NCI-H2029 (cell line): ENCODE measurements around the gene BIN1.
"Not testable (repeated sequence)": the region's sequence is repeated elsewhere in the genome, so short reads cannot be mapped to it uniquely, and the experiment has no call there.

Source experiments
- DNase-seq: peaks from one replicate; lab custom pipeline; 2025; lab: John Stamatoyannopoulos, UW

BIN1 gene

DNA sequence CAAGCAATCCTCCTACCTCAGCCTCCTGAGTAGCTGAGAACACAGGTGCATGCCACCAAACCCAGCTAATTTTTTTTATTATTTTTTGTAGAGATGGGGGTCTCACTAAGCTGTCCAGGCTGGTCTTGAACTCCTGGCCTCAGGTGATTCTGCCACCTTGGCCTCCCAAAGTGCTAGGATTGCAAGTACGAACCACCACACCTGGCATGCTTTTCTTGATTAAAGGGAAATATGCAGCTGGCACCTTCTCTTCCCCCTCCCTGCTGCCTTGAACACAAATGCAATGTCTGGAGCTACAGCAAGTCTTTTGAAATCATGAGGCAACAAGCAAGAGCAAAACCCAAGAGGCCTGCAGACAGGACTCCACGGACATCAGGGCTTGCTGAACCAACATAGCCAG, 26.8 kb upstream of the BIN1 start:
- DNase-seq: no peak

DNA sequence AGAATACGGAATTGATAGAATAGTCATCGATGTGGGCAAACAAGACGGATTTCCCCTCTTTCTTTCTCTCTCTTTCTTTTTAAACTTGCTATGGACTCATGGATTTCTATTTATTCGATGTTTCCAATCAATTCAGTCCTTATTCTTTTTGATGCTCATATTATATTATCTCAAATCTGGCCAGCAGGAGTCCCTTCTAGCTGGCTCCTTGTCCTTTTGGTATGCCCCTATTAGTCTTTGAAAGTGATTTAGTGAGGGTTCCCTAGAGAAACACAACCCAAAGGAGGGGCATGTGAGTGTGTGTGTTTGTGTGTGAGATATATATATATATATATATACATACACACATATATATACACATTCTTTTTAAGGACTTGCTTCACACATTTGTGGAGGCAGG, 23.5 kb upstream of the BIN1 start:
- no peak for DNase-seq

DNA sequence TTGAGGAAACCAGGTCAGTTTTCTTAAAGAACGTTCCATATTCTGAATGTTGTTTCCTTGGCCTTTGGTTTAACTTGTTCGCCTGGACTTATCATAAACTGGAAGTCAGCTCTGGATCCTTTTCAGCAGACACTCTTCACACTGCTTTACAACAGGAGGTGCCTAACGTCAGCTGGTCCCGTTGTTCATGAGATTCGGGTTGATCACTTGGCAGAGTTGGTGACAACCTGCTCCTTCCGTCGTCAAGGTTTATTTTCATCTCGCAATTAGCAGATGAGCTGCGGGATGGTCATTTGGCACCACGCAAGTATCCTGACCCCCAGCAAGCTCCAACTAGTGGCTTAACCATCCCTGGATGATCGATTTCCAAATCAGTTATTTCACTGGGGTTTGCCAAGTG, 23.0 kb upstream of the BIN1 start:
- DNase-seq: no peak

DNA sequence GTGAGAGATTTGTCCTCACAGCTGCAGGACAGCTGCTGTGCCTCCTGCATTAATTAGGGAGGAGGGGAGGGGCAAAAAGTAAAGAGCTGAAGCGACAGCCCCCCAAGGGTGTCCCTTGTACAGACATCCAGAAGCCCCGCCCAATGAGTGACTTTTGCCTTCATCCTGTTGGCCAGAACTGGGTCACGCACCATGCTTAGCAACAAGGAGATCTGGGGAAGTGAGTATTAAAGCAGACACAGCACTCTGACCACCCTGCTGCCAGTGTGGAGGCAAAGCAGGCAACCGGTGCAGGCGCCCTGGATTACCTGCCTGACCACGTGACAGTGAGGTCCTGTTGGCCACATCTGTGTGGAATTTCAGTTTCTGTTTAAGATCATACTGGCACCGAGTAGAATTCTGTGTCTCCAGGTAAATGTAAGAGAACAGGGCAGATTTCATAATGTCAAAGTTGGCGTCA, 21.5 kb upstream of the BIN1 start:
- DNase-seq: peak; percentile 58

DNA sequence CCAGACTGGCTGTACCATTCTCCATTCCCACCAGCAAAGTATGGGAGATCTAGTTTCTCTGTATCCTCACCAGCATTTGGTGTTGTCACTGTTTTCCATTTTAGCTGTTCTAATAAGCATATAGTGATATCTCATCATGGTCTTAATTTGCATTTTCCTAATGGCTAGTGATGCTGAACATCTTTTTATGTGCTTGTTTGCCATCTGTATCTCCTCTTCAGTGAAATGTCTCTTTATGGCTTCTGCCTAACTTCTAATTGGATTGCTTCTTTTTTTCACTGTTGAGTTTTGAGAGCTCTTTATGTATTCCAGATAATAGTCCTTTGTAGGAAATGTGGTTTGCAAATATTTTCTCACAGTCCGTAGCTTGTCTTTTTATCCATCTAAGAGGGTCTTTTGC, 18.9 kb upstream of the BIN1 start:
- no peak for DNase-seq

DNA sequence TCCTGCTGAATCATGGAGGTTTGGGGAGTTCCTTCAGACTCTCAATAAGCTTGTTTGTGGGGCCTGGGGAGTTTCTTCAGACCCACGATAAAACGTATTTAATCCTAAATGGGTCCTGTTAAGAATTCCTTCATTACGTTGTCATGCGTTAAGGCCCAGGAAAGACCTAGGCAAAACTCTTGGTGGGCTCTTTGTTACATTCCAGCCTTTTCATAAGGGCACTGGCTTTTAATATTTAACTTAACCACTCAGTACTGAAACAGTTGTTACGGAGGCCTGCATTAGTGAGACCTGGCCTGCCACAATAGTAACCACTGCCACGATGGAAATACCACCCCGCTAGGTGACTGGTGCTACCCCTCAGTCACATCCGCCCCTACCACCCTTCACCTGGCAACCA, 17.5 kb upstream of the BIN1 start:
- DNase-seq: no peak

DNA sequence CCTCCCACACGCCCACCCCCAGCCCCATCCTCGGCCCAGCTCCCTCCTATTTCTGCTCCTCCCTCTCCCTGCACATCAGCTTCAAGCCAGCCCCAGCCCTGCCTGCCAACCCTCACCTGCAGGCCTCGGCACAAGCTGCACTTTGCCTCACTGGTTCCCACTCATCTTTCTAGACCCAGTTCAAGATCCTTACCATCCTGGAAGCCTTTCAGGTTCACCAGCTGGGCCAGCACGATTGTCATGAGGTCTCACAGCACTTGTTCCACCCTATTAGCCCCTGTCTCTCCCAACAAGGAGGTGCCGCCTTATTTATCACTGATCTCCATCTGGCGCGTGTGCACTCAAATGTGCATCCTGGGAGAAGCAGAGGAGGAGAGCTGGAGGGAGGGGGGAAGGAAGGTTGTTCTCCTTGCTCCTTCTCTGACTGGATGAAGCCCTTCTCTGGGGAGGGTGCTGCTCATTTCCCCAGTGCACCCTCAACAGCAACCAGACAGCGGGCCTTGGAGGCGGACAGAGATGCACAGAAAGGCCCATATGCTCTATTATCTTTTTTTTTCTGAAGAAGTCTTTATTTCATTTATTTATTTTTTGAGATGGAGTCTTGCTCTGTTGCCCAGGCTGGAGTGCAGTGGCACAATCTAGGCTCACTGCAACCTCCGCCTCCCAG, 15.5 kb upstream of the BIN1 start:
- no peak for DNase-seq

DNA sequence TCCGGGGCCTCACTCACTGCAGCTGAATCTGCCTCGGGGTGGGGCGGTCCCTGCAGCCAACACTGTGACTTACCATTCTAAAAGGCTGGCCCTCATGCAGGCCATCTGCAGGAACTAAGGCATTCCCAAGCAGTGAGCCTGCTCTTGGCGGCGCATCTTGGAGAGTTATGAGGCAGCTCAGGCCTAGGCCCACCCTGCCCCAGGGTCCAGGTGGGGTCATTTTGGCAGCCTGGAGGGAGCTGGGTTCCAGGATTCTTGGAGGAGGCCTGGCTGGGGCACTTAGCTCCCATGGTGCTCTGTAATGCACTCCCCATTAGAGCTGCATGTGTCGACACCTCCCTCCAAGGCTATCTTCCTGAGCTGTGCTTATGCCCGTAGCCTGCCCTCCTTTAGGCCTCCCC, 14.8 kb upstream of the BIN1 start:
- DNase-seq: no peak

DNA sequence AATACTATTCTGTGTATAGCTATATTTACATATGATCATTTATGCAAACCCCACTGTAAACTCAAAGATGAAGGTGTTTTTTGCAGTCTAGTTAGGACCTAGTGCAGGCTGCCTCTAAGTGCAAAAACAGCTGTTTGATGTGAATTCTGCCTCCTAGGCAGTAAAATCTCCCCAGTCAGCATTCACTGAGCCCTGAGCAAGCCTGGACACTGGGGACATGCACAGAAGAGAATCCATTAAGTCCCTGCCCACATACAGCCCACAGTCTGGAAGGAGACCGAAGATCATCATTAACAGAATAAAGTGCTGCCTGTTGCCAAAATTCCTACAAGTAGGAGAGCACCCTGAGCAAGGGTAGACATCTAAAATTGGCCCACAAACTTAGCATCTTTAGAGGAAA, 14.4 kb upstream of the BIN1 start:
- DNase-seq: no peak

DNA sequence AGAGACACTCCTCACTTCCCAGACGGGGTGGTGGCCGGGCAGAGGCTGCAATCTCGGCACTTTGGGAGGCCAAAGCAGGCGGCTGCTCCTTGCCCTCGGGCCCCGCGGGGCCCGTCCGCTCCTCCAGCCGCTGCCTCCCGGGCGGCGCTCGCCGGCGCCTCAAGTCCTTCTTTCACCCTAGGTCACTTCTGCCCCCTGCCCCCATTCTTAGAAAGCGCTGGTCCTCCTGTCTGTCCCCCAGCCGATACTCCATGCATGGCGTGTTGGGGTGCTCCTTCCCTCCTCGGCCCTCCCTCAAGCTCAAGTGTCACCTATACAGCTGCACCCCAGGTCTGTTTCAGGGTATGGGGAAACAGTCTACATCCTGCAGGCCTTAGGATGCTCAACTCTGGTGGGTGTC, 13.5 kb upstream of the BIN1 start:
- not testable (repeated sequence) for DNase-seq

DNA sequence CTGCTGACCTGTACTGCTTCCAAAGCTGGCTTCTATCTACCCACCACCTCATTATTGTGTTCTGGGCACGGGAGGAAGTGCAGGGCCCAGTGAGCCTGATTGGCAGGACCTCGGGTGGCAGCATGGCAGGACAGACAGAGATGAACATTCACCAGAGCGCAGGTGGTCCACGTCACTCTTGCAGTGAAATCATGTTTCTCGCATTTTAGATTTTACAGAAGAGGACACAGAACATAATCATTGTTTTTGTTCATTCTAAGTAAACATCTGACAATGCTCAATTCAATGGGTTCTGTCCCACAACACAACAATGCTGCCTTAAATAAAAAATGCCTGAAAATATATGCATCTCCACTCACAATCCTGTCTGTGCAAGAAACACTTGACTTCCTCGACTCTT, 11.5 kb upstream of the BIN1 start:
- no peak for DNase-seq

DNA sequence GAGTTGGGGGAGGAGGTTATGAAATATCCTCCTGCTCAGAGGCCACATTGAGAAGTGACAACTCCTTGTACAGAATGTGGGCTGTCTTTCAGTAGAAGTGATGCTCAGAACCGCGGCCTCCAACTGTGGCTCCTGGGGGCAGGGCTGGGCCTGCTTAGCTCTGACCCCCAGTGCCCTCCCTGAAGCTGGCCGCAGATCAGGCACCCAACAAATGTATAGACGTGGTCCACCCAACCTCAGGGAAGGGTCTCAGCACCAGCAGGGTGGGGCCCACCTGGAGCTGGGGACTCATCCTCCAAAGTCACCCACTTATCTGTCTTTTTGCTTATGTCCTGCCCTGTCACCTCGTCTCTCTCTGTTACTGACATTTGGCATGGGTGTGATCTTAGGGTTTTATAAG, 11.1 kb upstream of the BIN1 start:
- DNase-seq: no peak

DNA sequence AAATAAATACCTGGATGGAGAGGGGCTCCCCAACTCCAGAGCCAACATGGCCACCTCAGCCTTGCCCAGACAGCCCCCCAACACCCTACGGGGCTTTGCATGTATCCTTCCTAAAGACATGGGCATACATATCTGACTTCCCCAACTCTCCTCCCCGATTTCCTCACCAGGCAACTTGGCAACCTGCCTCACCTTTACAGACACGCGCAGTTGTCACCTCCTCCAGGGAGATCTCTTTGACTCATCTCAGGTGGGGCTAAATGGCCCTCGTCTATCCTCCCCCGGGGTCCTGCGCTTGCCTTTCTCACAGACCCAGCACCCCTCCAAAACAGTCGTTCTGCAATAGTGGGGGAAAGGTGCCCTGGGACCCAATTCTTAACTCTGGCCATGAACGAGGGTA, 10.6 kb upstream of the BIN1 start:
- DNase-seq: no peak

DNA sequence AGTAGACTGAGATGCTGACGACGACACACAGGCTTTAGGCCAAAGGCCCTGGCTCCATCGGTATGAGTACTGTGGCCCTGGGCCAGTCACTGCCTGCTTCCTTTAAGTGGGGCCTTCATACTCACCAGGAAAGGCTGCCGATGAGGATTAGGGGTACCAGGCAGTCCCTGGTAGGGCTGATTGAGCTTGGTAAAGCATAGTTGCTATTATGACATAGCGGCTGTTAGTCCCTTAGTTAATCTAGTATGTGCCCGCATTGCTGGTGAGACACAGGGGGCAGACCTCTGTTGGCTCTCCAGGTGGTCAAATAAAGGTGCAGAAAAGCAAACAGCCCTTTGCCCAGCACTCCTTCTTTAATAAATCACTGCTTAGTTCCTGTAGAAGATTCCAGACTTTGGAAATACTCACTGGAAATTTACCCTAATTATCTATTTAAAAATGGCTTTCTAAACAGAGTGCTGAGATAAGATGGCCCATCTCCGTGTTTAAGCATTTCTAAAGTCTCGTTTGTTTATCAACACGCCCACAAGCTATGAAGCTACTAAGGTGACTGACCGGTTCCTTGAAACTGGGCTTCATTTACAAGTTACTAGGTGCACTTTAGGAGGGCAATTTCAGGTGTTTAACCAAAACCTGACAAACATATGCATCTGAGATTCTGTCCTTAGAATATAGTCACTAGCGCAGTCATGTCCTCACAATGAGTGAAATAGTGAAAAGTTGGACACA, 8.7 kb upstream of the BIN1 start:
- no peak for DNase-seq

DNA sequence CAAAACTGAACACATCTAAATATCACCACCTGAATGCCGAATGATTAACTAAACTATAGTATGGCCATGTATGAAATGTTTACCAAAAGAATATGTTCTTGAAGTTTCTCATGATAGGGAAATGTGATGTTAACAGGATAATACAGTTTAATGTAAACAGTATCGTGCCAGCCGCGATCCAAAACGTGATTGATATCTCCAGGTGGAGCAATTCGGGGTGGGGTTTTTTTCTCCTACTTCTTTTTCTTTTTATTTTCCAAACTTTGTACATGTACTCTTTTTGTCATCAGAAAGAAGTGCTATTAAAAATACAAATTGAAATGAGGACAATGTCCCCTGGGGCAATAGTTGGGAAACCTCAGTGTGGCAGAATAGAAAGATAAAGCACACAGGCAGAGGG, 4.0 kb upstream of the BIN1 start:
- DNase-seq: no peak

DNA sequence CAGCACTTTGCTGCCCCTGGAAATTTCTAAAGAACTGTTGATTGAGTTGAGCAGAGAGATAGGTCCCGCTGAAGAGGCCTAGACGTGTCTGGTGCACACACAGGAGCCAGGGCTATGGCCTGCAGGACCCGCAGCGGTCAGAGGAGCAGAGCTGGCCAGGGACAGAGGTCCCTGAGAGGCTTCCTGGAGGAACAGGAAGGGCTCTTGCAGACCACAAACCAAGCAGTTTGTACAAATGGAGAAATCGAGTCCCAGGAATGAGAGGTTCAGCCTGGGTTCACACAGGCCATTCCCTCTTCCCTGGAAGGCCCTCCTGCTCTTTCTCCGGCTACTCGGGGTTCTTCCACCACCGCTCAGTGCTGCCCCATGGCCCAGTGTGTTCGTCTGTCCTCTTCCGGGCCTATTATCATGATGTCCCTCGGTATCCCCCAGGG, 1.2 kb upstream of the BIN1 start:
- DNase-seq: no peak

DNA sequence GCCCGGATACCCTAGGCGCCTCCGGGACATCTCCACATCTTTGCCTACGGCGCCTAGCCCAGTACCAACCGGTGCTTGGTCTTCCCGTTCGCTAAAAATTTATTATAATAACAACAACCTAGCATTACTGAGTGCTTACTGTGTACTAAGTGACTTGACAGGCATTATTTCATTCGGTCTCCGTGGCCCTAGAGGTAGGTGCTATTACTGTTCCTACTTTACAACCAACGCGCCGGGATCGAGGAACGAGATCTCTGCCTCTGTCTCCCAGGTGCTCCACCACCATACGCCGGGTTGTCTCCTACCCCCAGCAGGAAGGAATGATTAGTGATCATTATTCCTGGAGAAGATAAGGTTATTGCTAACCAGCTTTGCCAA, 657 bp upstream of the BIN1 start:
- no peak for DNase-seq

DNA sequence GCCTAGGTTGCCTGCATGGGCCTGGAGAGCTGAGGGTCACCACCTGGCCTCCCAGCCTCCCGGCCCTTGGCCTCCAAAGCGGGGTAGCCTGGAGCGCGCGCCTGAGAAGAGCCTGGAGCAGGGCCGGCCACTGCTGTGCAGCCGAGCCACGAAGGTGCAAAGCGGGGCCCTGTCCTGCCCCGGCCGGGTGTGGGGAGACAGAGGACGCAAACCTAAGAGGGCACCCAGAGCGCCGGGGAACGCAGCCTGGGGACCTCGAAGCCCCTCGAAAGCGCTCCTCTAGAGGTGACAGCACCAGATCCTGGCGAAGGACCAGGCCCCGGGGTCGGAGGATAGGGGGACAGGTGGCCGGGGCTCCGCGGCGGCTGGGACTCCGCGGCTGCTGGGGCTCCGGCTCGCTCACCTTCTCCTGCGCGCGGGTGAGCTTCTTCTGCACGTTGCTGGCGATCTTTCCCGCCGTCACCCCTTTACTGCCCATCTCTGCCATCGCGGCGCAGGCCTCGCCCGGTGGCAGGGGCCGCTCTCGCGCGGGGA, 430 bp downstream of the BIN1 start:
- no peak for DNase-seq

DNA sequence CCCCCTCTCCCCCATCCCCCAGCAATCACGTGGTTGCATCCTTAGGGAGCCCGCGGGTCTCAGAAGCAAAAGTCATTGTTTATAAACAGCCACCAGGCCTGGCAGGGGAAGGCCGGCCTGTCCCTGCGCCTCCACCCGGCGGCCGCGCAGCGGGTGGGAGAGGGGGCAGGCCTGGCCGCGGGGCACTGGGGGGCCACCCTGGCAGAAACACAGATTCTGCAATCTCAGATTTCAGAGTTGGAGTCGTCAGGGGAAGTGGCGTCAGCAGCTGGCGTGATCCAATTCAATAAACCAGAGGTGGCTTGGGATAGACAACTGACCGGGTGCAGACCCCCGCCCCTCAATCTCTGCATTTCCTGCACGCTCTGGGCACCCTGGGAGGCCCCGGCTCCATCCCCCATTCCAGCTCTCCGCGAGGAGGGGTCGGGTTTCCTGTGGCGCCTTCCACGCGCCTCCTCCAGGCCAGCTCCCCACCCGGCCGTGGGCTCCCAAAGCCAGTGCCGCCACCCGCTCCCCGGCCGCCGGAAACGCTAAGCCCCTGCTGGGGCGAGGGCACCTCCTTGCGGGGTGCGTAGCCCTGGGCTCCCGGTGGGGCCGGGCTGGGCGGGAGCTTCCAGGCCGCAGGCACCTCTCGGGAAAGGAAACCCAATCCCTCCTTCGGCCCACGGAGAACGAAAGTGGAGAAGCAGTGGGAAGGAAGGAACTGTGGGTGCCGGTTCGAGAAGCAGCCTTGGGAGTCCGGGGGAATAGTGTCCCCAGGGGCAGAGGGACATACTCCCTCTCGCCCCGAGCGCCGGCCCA, 1.1 kb downstream of the BIN1 start:
- DNase-seq: no peak

DNA sequence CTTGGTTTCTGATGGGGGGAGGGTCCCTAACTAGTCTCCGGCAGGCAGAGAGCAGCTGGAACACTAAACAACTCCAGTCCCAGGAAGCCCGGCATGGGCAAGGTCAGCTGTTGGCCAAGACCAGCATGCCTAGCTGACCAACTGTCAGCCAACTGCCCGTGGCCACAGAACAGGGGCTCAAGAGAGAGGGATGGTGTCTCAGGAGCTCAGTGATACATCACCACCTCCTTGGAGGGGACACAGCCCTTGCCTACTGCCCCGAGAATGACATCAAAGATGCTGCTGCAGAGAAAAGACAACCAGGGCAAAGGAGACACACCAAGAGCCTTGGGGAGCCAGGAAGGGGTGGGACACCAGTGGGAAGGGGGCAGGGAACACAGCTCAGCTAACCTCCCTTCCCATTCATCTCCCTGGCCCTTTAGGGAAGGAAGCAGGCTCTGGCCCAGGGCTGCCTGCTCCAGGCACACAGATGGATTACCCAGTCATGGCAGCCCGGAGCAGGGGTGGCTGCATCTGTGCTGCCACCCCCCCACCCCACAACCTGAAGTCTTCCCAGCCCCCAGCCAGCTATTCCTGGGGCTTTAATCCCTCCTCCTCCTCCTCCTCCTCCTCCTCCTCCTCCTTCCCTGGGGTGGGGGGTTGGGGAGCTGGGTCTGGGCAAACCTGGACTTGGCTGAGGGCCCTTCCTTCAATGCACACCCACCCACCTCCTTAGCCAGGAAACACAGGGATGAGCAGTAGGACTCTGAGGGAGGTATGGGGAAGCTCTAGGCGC, 1.9 kb downstream of the BIN1 start:
- no peak for DNase-seq

DNA sequence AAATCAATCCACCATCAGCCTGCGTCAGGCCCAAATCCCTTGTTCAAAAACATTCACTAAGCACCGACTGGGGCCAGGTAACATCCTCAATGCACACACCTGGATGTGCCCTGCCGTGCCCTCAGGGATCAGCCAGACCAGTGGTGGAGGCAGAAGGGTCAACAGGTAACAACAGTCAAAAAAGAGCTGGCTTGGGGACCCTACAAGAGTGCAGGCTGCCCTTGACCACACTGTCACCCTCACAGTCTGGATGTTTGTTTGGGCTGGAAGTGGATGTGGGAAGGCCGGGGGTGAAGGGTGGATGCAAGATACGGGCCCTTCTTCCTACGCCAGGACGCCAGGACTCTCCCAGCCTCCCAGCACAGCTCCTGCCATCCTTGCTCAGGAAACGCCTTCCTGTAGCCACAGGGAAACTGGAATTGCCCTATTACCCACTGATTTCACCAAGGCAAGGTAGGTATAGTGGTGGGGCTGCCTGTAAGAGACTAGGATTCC, 2.7 kb downstream of the BIN1 start:
- DNase-seq: no peak
